ENCODE measurements around the gene B3GALT4.

Gene B3GALT4

DNA sequence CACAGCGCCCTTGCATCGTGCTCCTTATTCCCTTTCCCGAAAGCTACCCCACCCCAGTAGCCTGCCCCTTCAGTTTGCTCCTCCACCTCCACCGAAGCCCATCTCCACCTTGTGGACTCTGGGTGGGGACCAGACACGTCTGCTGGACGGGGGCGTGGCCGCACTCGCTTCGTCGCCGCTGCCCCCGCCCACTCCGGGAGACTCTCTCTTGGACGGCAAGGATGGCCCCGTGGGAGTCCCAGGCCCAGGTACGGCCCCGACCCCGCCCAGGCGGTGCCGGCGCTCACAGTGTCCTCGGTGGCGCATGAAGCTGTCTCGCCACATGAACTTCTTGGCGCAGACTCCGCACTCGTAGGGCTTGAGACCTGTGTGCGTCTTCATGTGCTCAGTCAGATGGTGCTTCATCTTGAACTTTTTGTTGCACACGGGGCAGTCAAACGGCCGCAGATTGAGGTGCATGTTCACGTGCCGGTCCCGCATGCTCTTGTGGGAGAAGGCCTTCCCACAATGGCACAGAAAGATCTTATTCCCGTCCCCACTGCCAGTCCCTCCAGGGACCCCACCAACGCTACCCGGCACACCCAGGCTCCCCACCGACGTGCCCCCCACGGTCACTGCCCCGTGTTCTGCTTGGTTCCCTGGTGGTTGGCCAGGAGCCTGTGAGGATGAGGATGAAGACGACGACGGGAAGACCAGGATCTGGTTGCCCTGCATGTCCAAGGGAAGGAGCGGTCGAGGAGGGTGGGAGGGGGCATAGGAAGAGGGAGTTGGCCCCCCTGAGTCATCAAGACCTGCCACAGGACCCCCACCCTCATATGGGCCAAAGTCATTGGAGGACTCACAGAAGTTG lies 38.2 kb downstream of the B3GALT4 start:
- peak; percentile 3 for DNase-seq (ENCODE audit: low read depth, low spot score)
- in situ Hi-C loops (cut with HindIII; ENCODE audit: low sequenced_read_pairs) = no loop called here
- H3K4me3 ChIP-seq (ENCODE audit: low read depth, low read length) = peak overlapping the region; percentile 83
- no peak for TF ChIP-seq CTCF (IDR thresholded peaks at IDR 0.05; ENCODE audit: low read depth, low read length)

DNA sequence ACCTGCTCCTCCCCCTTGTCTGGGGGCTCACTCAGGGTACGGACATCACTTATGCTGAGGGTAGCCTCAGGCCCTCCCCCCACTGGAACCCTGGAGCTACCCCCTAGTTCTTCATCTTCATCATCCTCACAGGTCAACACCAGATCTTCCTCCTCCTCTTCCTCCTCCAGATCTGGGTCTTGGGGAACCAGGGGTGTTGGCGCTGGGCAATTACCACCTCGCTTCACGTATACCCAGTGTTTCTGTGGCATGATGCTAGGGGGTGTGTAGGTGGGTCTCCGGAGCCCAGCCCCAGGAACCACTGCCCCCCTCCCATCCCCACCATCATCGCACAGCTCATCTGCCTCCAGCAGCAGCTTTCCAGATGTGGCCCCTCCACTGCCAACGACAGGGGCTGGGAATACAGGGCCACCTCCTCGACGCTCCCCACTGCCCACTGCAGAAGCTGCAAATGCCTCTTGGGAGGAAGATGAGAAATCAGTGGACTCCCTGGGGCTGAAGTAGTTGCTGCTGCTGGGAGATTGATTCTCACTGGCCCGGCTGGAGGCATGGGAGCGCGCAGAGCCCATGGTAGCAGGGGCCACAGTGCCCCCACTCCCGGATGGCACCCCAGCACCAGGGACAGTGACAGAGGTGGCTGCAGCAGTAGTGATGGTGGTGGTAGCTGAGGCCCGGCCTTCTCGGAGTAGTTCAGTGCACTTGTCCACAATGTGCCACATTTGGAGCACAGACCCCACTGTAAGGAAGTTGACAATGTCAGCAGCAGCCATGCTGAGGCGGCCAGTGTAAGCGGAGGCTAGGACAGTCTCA lies 39.1 kb downstream of the B3GALT4 start:
- no peak for TF ChIP-seq CTCF (IDR thresholded peaks at IDR 0.05; ENCODE audit: low read depth, low read length)
- in situ Hi-C loops (cut with HindIII; ENCODE audit: low sequenced_read_pairs) = no loop called here
- no peak overlapping the region for H3K4me3 ChIP-seq (ENCODE audit: low read depth, low read length)
- no peak for DNase-seq (ENCODE audit: low read depth, low spot score)

DNA sequence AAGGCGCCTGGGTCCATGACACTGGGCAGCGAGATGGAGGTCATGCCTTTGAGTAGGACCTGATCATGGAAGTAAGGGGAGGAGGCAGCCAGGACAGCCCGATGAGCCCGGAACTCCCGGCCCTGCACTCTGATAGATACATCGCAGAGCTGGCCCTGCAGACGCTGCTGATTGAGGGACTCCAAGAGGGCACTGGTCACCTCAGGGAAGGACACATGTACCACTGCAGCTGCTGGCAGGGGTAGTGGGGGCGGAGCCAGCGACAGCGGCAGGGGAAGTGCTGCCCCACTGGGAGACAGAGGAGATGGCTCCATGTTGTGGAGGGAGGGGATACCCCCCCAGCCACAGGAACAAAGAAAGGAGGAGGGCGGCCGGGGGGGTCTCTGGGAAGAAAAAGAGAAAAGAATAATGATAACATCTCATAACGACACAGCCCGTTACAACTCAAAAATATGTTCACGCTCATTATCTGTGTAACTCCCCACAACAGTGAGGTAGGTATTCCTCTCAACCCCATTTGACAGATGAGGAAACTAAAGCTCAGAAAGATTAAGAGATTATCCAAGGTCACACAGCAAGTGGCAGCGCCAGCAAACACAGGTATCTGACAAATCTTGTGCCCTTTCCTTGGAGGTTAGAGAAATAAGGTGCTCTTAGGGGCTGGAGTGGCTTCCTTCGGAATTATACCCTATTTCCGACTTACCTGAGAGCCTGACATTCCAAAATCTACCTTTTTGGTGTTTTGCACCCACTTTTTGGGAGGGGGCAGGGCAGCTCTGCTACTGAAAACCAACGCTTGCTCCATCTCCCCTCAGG lies 39.9 kb downstream of the B3GALT4 start:
- DNase-seq (ENCODE audit: low read depth, low spot score) = no peak
- in situ Hi-C loops (cut with HindIII; ENCODE audit: low sequenced_read_pairs) = no loop called here
- H3K4me3 ChIP-seq (ENCODE audit: low read depth, low read length) = peak overlapping the region; percentile 58
- no peak for TF ChIP-seq CTCF (IDR thresholded peaks at IDR 0.05; ENCODE audit: low read depth, low read length)

DNA sequence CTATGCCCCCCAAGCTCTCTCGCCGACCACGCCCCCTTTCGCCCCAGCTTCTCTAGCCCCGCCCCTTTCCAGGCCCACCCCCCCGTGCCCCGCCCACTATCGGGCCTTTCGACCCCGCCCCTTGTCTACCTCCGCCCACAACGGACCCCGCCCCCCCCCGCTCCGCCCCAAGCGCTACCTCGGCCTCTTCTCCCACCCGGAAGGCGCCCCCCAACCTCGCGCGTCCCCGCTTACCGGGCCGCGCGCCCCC lies 40.4 kb downstream of the B3GALT4 start:
- in situ Hi-C loops (cut with HindIII; ENCODE audit: low sequenced_read_pairs) = no loop called here
- peak overlapping the region; percentile 58 for H3K4me3 ChIP-seq (ENCODE audit: low read depth, low read length)
- no peak for TF ChIP-seq CTCF (IDR thresholded peaks at IDR 0.05; ENCODE audit: low read depth, low read length)
- DNase-seq (ENCODE audit: low read depth, low spot score) = no peak

- in situ Hi-C loops (cut with HindIII; ENCODE audit: low sequenced_read_pairs) = no loop called here
- DNase-seq (ENCODE audit: low read depth, low spot score) = peak; percentile 99
- TF ChIP-seq CTCF (IDR thresholded peaks at IDR 0.05; ENCODE audit: low read depth, low read length) = no peak
- peak within 1 kb of the TSS; percentile 58 for H3K4me3 ChIP-seq (ENCODE audit: low read depth, low read length)
Observed at GRCh38 chr6:33317669-33318425, 40.9 kb downstream of the B3GALT4 start, which contains the start of gene ZBTB22. Gene ZBTB22 (minus strand): TSS chr6:33317744. CDS start chr6:33316916, 828 bp downstream.
